ENCODE data around the gene SPATS2L. TPM values are rescaled to one million over a fixed set of nuclear protein-coding genes. Genes with fewer than 3 reads are reported as not detected.

SPATS2L gene
- total RNA-seq, 1 donor from 2014 or later: 36.6 TPM

DNA sequence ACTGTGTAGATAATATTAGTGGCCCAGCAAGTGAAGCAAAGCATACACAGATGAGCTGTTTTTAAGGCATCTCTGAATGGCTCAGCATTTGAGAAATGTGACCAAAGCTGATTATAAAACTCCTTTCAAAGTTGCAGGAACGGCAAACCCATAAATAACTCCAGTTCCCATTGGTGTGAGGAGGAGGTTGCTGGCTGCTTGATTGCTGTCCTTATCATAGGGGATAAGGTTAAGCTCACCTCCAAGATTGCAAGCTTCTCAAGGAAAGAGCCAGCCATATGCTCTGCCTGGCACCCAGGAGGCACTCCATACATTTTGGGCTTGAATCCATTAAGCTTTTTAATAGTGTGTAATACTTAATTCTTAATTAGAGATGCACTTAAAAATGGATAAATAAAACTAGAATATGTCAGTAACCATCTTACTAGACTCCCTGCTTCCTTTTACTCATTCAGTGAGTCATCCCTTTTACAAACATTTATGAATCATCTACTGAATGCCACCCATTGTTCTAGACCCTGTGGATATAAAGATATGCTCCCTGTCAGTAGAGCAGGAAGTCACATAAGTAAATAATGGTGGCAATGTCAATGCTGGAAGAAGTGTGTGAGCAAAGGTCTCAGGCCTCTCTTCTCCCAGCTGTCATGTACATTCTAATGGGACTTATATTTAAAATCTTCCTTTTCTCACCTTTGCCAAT, 99.3 kb downstream of the SPATS2L start:
- TF ChIP-seq, protein P1, sequence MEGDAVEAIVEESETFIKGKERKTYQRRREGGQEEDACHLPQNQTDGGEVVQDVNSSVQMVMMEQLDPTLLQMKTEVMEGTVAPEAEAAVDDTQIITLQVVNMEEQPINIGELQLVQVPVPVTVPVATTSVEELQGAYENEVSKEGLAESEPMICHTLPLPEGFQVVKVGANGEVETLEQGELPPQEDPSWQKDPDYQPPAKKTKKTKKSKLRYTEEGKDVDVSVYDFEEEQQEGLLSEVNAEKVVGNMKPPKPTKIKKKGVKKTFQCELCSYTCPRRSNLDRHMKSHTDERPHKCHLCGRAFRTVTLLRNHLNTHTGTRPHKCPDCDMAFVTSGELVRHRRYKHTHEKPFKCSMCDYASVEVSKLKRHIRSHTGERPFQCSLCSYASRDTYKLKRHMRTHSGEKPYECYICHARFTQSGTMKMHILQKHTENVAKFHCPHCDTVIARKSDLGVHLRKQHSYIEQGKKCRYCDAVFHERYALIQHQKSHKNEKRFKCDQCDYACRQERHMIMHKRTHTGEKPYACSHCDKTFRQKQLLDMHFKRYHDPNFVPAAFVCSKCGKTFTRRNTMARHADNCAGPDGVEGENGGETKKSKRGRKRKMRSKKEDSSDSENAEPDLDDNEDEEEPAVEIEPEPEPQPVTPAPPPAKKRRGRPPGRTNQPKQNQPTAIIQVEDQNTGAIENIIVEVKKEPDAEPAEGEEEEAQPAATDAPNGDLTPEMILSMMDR (IDR thresholded peaks at IDR 0.05): no peak
- Histone ChIP-seq H3K4me3 (no peak overlapping the region), H3K9me3 (no peaks in the 10 kb centered on the region), H3K4me1 (peaks cover 0 to 22% of the 10 kb centered on the region in 2 donors), H3K36me3 (no peaks in the 10 kb centered on the region), H3K27ac (peak overlapping the region; percentile 64 to 68), H3K27me3 (no peaks in the 10 kb centered on the region)
- intact Hi-C loops (cut with DNase I): loop anchor here (2.0 kb wide), 1 partner anchor 99 kb away; the partner anchor contains the start of gene SPATS2L
- no peak for DNase-seq (ENCODE audit: low spot score in 2 of 2)

- H3K9me3 ChIP-seq: no peaks in the 10 kb centered on the region
- no peak overlapping the region for H3K4me3 ChIP-seq
- intact Hi-C loops (cut with DNase I): loop anchor here (2.0 kb wide), 1 partner anchor 100 kb away; the partner anchor contains the start of gene SPATS2L
- no peaks in the 10 kb centered on the region for H3K27me3 ChIP-seq
- TF ChIP-seq, protein P1 (IDR thresholded peaks at IDR 0.05): no peak
- no peaks in the 10 kb centered on the region for H3K36me3 ChIP-seq
- DNase-seq (ENCODE audit: low spot score in 2 of 2): no peak
- peak overlapping the region; percentile 64 to 68 for H3K27ac ChIP-seq
- peaks cover 0 to 22% of the 10 kb centered on the region in 2 donors for H3K4me1 ChIP-seq
Measured at GRCh38 chr2:200406379-200406778, 99.9 kb downstream of the SPATS2L start.

DNA sequence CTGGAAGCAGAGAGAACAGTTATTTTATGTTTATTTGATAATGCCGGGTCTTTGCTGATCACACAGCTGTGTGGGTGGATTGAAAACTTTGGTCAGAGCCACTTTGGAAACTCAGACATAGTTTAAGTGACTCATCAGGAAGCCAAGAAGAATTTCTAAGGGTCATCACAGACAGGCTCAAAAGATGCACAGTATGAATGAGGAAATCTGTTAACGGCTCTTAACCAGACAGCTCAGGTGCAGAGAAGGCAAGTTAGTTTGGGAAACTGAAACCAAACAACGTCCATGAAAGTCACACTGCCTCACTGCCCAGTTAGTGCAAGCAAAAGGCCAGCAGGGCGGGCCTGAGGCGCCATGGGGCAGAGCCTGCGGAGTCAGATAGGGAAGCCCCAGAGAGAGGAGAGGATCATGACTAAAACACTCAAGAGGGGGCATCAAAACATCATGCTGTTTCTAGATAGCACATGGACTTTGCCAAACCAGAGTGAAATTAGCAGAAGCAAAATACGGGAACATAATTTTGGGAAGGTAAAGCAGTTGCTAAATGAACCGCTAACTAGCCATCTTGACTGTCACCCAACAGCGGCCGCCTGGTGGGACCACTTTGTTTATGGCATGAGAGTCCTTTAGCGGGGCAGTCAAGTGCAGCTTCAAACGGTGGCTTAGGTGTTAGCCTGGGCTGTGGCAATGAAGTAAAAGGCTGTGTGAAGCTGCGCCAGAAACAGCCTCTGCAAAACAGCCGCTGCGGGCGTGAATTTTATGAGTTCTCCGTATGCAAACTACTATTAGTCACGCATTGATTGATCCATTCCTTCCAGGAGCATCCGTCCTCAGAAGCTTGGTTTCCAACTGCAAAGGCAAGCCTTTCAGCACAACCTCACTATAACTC, 102.2 kb downstream of the SPATS2L start:
- H3K9me3 ChIP-seq: no peaks in the 10 kb centered on the region
- H3K27ac ChIP-seq: no peak overlapping the region
- H3K4me1 ChIP-seq: peaks cover 0 to 22% of the 10 kb centered on the region in 2 donors
- no peaks in the 10 kb centered on the region for H3K27me3 ChIP-seq
- intact Hi-C loops (cut with DNase I): no loop called here
- TF ChIP-seq, protein P1 (IDR thresholded peaks at IDR 0.05): no peak
- DNase-seq (ENCODE audit: low spot score in 2 of 2): no peak
- H3K4me3 ChIP-seq: no peak overlapping the region
- peaks cover 0 to 6% of the 10 kb centered on the region in 2 donors for H3K36me3 ChIP-seq

GRCh38 chr2:200411831-200412230, 105.3 kb downstream of the SPATS2L start:
- DNase-seq (ENCODE audit: low spot score in 2 of 2): no peak
- Histone ChIP-seq H3K36me3 (peaks cover 0 to 6% of the 10 kb centered on the region in 2 donors), H3K4me1 (peaks cover 0 to under 1% of the 10 kb centered on the region in 2 donors), H3K27me3 (no peaks in the 10 kb centered on the region), H3K9me3 (no peaks in the 10 kb centered on the region), H3K4me3 (no peak overlapping the region), H3K27ac (no peak overlapping the region)
- TF ChIP-seq, protein P1 (IDR thresholded peaks at IDR 0.05): no peak
- intact Hi-C loops (cut with DNase I): no loop called here

DNA sequence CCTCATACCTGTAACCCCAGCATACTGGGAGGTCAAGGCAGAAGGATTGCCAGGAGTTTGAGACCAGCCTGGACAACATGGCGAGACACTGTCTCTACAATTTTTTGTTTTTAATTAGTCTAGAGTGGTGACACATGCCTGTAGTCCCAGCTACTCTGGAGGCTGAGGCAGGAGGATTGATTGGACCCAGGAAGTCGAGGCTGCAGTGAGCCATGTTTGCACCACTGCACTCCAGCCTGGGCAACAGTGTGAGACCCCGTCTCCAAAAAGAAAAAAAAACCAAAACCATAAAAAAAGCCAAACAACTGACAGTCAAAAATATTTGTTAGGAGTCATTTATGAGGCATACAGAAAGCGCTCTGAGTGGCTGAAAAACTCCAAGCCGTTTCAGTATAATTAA, 107.9 kb downstream of the SPATS2L start:
- intact Hi-C loops (cut with DNase I): no loop called here
- H3K9me3 ChIP-seq: no peaks in the 10 kb centered on the region
- no peak overlapping the region for H3K4me3 ChIP-seq
- TF ChIP-seq, protein P1 (IDR thresholded peaks at IDR 0.05): no peak
- H3K27ac ChIP-seq: no peak overlapping the region
- H3K4me1 ChIP-seq: no peaks in the 10 kb centered on the region
- peaks cover 8 to 9% of the 10 kb centered on the region in 2 donors for H3K36me3 ChIP-seq
- H3K27me3 ChIP-seq: no peaks in the 10 kb centered on the region
- no peak for DNase-seq (ENCODE audit: low spot score in 2 of 2)
